ENCODE results near the gene CHRNE. TPM values are rescaled to one million over a fixed set of nuclear protein-coding genes. Genes with fewer than 3 reads are reported as not detected.
"Not testable (repeated sequence)": the region's sequence is repeated elsewhere in the genome, so short reads cannot be mapped to it uniquely, and the experiment has no call there.

Gene CHRNE
- total RNA-seq, 2 experiments from 2014 or later: 0.65 to 1.1 TPM

- no peaks in the 10 kb centered on the region for H3K4me1 Mint-ChIP-seq
- DNase-seq (no peak), ATAC-seq (ENCODE audit: low read depth) (no peak)
- H3K4me3 Mint-ChIP-seq: no peak overlapping the region
- H3K36me3 Mint-ChIP-seq: peaks cover 11% of the 10 kb centered on the region
- POLR2A ChIA-PET: interaction anchor here (0.7 kb wide), 1 partner anchor 94 kb away, joined by 6 read pairs; no protein-coding TSS in a partner anchor
- H3K27me3 Mint-ChIP-seq: no peaks in the 10 kb centered on the region
- H3K27ac Mint-ChIP-seq: no peak overlapping the region
- no peaks in the 10 kb centered on the region for H3K9me3 Mint-ChIP-seq
These were observed 18.4 kb downstream of the CHRNE start for GRCh38 chr17:4884489-4884888.

DNA sequence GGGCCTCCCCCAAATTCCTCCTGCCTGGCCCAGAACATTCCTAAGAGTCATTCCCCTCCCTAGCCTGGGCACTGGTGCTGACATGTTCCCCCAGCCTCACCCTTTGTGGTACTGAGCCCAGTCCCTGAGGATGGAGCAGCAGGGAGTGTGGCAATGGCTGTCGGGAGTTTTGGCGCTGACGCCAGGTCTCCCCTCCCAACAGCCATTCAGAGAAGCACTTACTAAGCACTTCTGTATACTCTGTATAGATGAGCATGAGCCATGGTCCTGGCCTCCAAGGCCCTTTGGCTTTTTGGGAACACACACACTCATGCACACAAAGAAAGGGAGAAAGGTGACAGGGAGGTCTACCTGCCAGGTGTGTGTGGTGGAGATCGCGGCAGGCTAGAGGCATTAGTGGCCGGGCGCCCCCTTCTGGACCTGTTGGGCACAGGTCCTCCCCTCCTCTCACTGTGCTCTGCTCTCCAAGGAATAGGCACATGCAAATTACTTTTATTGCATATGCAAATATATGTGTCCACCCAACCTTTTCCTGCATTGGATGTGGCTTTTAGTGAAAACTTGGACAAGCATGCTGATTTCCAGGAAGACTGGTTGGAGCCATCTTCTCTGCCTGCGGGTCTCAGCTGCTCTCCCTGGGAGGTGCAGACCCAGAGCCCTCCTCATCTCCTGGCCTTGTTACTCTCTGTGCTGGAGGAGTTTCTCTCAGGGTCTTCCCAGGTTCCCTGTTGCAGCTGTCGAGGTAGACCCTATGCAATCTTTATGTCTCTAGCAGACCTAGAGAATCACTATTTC is 20.9 kb downstream of the CHRNE start:
- POLR2A ChIA-PET: no interaction called here
- H3K4me3 Mint-ChIP-seq: no peak overlapping the region
- peaks cover 9% of the 10 kb centered on the region for H3K36me3 Mint-ChIP-seq
- no peaks in the 10 kb centered on the region for H3K4me1 Mint-ChIP-seq
- H3K27ac Mint-ChIP-seq: no peak overlapping the region
- no peaks in the 10 kb centered on the region for H3K27me3 Mint-ChIP-seq
- peak; percentile 74 for DNase-seq
- ATAC-seq (ENCODE audit: low read depth): peak; percentile 82
- no peaks in the 10 kb centered on the region for H3K9me3 Mint-ChIP-seq

DNA sequence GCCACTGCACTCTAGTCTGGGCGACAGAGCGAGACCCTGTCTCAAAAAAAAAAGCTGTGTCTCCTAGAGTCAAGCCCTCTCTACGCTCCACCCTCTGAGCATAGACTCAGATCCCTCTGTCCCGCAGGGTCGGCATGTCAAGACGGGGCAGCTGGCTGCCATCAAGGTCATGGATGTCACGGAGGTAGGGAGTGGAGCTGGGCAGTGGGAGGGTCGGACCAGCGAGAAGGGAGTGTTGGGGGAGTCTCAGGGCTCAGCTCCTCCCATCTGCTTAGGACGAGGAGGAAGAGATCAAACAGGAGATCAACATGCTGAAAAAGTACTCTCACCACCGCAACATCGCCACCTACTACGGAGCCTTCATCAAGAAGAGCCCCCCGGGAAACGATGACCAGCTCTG is 22.0 kb downstream of the CHRNE start:
- Mint-ChIP-seq H3K27me3 (no peaks in the 10 kb centered on the region), H3K4me1 (no peaks in the 10 kb centered on the region), H3K4me3 (no peak overlapping the region), H3K36me3 (peaks cover 5% of the 10 kb centered on the region), H3K9me3 (no peaks in the 10 kb centered on the region), H3K27ac (no peak overlapping the region)
- DNase-seq: no peak
- POLR2A ChIA-PET: interaction anchor here (0.7 kb wide), 1 partner anchor 408 kb away, joined by 4 read pairs; no protein-coding TSS in a partner anchor
- ATAC-seq (ENCODE audit: low read depth): no peak

DNA sequence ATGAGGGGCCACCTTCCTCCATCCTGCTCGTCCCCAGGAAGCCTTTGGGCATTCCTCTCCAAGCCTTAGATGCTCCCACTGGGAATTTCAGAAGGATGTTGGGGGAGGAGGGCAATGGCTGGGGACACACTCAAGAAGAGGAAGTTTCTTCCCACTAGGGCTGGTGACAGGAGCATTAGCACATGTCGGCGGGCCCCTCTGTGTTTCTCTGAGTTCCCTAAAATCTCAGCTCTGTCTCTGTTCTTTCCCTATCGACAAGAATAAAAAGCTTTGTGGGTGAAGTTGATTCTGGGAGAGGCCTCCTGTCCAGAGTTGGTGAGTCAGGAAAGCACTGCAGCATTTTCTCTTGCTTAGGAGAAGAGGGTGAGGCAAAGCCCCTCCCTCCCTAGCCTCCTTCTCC is 23.3 kb downstream of the CHRNE start:
- POLR2A ChIA-PET: no interaction called here
- Mint-ChIP-seq H3K27me3 (no peaks in the 10 kb centered on the region), H3K27ac (no peak overlapping the region), H3K4me3 (no peak overlapping the region), H3K9me3 (no peaks in the 10 kb centered on the region), H3K36me3 (peaks cover 2% of the 10 kb centered on the region), H3K4me1 (no peaks in the 10 kb centered on the region)
- ATAC-seq (ENCODE audit: low read depth): no peak
- no peak for DNase-seq

GRCh38 chr17:4877089-4877488 is 25.8 kb downstream of the CHRNE start:
- H3K4me1 Mint-ChIP-seq: no peaks in the 10 kb centered on the region
- no peak overlapping the region for H3K27ac Mint-ChIP-seq
- POLR2A ChIA-PET: no interaction called here
- H3K27me3 Mint-ChIP-seq: no peaks in the 10 kb centered on the region
- no peak for DNase-seq
- H3K4me3 Mint-ChIP-seq: no peak overlapping the region
- no peaks in the 10 kb centered on the region for H3K9me3 Mint-ChIP-seq
- peaks cover 2% of the 10 kb centered on the region for H3K36me3 Mint-ChIP-seq
- ATAC-seq (ENCODE audit: low read depth): no peak

GRCh38 chr17:4872786-4873185 is 30.1 kb downstream of the CHRNE start:
- Mint-ChIP-seq H3K36me3 (peaks cover 1% of the 10 kb centered on the region), H3K4me1 (no peaks in the 10 kb centered on the region), H3K27ac (no peak overlapping the region), H3K4me3 (no peak overlapping the region), H3K9me3 (no peaks in the 10 kb centered on the region), H3K27me3 (no peaks in the 10 kb centered on the region)
- no peak for DNase-seq
- ATAC-seq (ENCODE audit: low read depth): no peak
- POLR2A ChIA-PET: no interaction called here

DNA sequence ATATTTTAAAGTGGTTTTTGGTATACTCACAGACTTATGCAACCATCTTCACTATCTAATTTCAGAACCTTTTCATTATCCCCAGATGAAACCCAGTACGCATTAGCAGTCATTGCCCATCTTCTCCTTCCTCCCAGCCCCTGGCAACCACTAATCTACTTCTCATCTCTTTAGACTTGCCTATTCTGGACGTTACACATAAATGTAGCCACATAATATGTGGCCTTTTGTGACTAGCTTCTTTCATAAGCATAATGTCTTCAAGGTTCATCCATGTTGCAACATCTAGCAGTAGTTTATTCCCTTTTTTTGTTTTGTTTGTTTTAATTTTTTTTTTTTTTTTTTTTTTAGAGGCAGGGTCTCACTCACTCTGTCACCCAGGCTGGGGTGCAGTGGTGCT is 32.0 kb downstream of the CHRNE start:
- ATAC-seq (ENCODE audit: low read depth) (no peak), DNase-seq (no peak)
- H3K9me3 Mint-ChIP-seq: no peaks in the 10 kb centered on the region
- no peaks in the 10 kb centered on the region for H3K4me1 Mint-ChIP-seq
- H3K36me3 Mint-ChIP-seq: peaks cover 1% of the 10 kb centered on the region
- H3K4me3 Mint-ChIP-seq: no peak overlapping the region
- H3K27ac Mint-ChIP-seq: no peak overlapping the region
- POLR2A ChIA-PET: interaction anchor here (1.0 kb wide), 1 partner anchor 10 kb away, joined by 3 read pairs; no protein-coding TSS in a partner anchor
- H3K27me3 Mint-ChIP-seq: no peaks in the 10 kb centered on the region

DNA sequence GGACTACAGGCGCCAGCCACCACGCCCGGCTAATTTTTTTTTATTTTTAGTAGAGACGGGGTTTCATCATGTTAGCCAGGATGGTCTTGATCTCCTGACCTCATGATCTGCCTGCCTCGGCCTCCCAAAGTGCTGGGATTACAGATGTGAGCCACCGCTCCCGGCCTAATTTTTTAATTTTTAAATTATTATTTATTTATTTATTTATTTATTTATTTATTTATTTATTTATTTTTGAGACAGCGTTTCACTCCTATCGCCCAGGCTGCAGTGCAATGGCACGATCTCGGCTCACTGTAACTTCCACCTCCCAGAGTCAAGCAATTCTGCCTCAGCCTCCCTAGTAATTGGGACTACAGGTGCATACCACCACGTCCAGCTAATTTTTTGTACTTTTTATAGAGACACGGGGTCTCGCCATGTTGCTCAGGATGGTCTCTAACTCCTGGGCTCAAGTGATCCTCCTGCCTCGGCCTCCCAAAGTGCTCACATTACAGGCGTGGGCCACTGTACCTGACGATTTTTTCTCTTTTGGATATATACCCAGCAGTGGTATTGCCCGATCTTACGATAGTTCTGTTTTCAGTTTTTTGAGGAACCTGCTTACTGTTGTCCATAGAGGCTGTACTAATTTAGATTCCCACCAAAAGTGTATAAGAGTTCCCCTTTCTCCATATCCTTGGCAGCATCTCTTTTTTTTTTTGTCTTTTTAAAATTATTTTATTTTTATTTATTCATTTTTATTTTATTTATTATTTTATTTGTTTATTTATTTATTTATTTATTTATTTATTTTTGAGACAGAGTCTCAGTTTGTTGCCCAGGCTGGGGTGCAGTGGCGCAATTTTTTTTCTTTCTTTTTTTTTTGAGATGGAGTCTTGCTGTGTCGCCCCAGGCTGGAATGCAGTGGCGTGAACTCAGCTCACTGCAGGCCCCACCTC is 33.6 kb downstream of the CHRNE start:
- DNase-seq; POLR2A ChIA-PET; ATAC-seq (ENCODE audit: low read depth): not testable (repeated sequence)

DNA sequence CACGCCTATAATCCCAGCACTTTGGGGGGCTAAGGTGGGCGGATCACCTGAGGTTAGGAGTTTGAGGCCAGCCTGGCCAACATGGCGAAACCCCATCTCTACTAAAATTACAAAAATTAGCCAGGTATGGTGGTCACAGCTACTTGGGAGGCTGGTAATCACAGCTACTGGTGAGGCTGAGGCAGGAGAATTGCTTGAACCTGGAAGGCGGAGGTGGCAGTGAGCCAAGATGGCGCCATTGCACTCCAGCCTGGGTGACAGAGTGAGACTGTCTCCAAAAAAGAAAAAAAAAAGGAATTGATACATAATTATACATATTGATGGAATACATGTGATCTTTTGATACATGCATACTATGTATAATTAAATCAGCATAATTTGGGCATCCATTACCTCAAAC is 35.4 kb downstream of the CHRNE start:
- not testable (repeated sequence) for H3K36me3 Mint-ChIP-seq; H3K4me3 Mint-ChIP-seq; H3K27ac Mint-ChIP-seq; H3K27me3 Mint-ChIP-seq; DNase-seq; H3K9me3 Mint-ChIP-seq; ATAC-seq (ENCODE audit: low read depth); H3K4me1 Mint-ChIP-seq
- POLR2A ChIA-PET: interaction anchor here (0.6 kb wide), 1 partner anchor 61 kb away, joined by 7 read pairs; no protein-coding TSS in a partner anchor

More for the DNA sequence above, 33.6 kb downstream of the CHRNE start:
- H3K36me3 Mint-ChIP-seq, H3K4me1 Mint-ChIP-seq, H3K27me3 Mint-ChIP-seq, H3K4me3 Mint-ChIP-seq, H3K27ac Mint-ChIP-seq, H3K9me3 Mint-ChIP-seq: not testable (repeated sequence)

DNA sequence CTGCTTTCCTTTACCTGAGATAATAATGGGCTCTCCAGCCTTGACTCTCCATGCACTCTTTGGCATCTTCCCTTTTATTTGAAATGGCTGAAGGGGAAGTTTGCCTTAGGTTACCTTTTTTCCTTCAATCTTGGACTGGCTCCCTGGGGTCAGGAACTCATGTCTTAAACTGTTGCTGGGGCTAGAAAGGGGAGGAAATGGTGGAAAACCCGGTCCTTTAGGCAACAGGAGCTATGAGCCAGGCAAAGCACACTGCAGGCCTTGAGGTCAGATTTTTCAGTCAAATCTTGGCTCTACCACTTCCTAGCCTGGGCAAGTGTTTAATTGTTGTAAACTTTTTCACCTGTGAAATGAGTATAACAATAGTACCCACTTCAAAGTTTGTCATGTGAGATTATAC is 39.6 kb downstream of the CHRNE start:
- ATAC-seq (ENCODE audit: low read depth) (no peak), DNase-seq (no peak)
- Mint-ChIP-seq H3K36me3 (peaks cover 2% of the 10 kb centered on the region), H3K27me3 (no peaks in the 10 kb centered on the region), H3K27ac (no peak overlapping the region), H3K4me3 (no peak overlapping the region), H3K9me3 (no peaks in the 10 kb centered on the region), H3K4me1 (no peaks in the 10 kb centered on the region)
- POLR2A ChIA-PET: no interaction called here

- Mint-ChIP-seq H3K9me3 (no peaks in the 10 kb centered on the region), H3K27ac (no peak overlapping the region), H3K4me1 (no peaks in the 10 kb centered on the region), H3K4me3 (no peak overlapping the region), H3K36me3 (peaks cover 2% of the 10 kb centered on the region), H3K27me3 (no peaks in the 10 kb centered on the region)
- no peak for DNase-seq
- ATAC-seq (ENCODE audit: low read depth): no peak
- POLR2A ChIA-PET: no interaction called here
These were observed 40.2 kb downstream of the CHRNE start for GRCh38 chr17:4862720-4863119.

DNA sequence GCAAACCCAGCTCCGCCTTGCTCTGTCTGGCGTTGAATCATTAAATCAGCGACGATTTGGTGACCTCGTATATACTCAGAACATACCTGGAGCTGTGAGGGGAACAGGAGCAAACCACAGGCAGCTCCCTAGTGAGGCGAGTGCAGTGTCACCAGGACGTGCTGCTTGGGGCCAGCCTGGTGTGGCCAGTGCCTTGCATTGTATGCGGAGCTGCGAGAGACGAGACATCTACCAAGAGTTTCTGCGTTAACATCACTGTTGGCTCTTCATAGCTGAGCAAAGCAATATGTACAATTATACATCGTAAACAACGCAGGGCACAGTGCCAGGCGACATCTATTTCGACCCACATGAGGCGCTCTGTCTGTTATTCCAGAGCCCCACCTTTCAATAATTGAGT is 41.8 kb downstream of the CHRNE start:
- no peaks in the 10 kb centered on the region for H3K4me1 Mint-ChIP-seq

DNA sequence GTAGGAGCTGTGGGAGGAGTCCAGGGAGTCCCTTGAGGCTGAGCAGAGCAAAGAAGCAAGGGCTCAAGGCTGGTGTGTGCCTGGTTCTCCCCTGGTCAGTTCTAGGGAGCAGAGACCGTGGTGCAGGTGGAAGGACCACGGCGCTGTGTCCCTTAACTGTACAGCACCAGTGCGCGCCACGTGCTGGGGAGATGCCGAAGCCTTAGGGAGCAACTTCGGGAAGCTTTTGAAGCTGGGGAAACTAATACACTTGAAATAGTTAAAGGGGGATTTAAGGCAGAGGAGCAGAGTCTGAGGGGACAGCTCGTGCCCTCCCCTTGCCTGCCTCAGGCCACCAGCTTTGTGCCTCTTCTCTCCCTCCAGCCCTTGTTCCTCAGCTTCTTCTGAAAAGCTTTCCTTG is 42.2 kb downstream of the CHRNE start:
- Mint-ChIP-seq H3K27ac (no peak overlapping the region), H3K27me3 (no peaks in the 10 kb centered on the region), H3K4me1 (no peaks in the 10 kb centered on the region), H3K9me3 (no peaks in the 10 kb centered on the region), H3K36me3 (peaks cover 14% of the 10 kb centered on the region), H3K4me3 (no peak overlapping the region)
- DNase-seq (no peak), ATAC-seq (ENCODE audit: low read depth) (no peak)
- POLR2A ChIA-PET: interaction anchor here (1.4 kb wide), 1 partner anchor 10 kb away, joined by 3 read pairs; no protein-coding TSS in a partner anchor

More for the DNA sequence above, 41.8 kb downstream of the CHRNE start:
- ATAC-seq (ENCODE audit: low read depth) (no peak), DNase-seq (no peak)
- no peak overlapping the region for H3K27ac Mint-ChIP-seq
- POLR2A ChIA-PET: interaction anchor here (1.4 kb wide), 1 partner anchor 9 kb away, joined by 3 read pairs; no protein-coding TSS in a partner anchor
- H3K36me3 Mint-ChIP-seq: peaks cover 12% of the 10 kb centered on the region
- no peak overlapping the region for H3K4me3 Mint-ChIP-seq
- H3K27me3 Mint-ChIP-seq: no peaks in the 10 kb centered on the region
- no peaks in the 10 kb centered on the region for H3K9me3 Mint-ChIP-seq

Measured in activated naive CD8-positive, alpha-beta T cell treated with anti-CD3 and anti-CD28 coated beads, Interleukin-2, amount 10 ng/mL, durations not matched to agents 7 days and 5 days (primary cell).